Activated T-helper 2 cell treated with anti-CD3 and anti-CD28 coated beads, Interferon-gamma antibody, Interleukin-2, Interleukin-4, amounts not matched to agents 10 μg/mL and 5 μg/mL and 100 μg/mL, durations not matched to agents 14 hours and 24 hours and 36 hours (primary cell): Measurements from ENCODE around the gene CCDC57. TPM values are rescaled to one million over a fixed set of nuclear protein-coding genes. Genes with fewer than 3 reads are reported as not detected.

Experiments used
- DNase-seq: peaks from one replicate; pipeline ENCODE4 v3.0.0; 2021; ENCODE audit warnings: low spot score
- H3K27ac Mint-ChIP-seq: one replicate; pipeline ENCODE4 v1.8.0; 2021; ENCODE audit warnings: mixed read lengths
- H3K27me3 Mint-ChIP-seq: one replicate; pipeline ENCODE4 v1.8.0; 2021; ENCODE audit warnings: low read depth, mixed read lengths
- H3K36me3 Mint-ChIP-seq: one replicate; pipeline ENCODE4 v1.8.0; 2021; ENCODE audit warnings: low read depth, mixed read lengths
- H3K4me1 Mint-ChIP-seq: one replicate; pipeline ENCODE4 v1.8.0; 2021; ENCODE audit warnings: low read depth, mixed read lengths
- H3K4me3 Mint-ChIP-seq: one replicate; pipeline ENCODE4 v1.8.0; 2021; ENCODE audit warnings: low read depth, mild to moderate bottlenecking, moderate library complexity, mixed read lengths
- H3K9me3 Mint-ChIP-seq: one replicate; pipeline ENCODE4 v1.8.0; 2021; ENCODE audit warnings: mixed read lengths
- intact Hi-C: fragments of 100-400 bp; cut with micrococcal nuclease; formaldehyde crosslinking; loops from one replicate; pipeline ENCODE4 v1.15.1; 2023
- total RNA-seq: library from RNA; stranded (reverse); gene quantifications from 2 replicates; pipeline ENCODE4 v1.2.3, GENCODE V29; 2022

Gene CCDC57
- total RNA-seq, 1 donor from 2014 or later: 51.7 TPM

DNA sequence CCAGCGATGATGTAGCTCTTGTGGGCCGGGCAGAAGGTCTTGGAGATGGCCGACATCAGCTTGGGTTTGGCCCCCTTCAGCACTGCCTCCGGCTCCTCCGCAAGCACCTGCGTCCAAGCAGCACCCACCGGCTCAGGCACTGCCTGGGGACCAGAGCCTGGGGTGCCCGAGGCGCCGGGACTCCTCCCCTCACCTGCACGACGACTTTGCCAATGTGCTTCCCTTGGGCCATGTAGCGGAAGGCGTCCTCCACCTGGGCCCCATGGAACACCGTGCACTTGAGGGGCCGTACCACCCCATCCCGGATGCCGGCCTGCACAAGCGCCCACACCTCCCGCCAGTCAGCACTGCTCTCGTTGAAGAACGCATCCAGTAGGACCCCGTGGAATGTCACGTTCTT lies 129.6 kb downstream of the CCDC57 start:
- intact Hi-C loops: no loop called here
- Mint-ChIP-seq H3K4me1 (no peaks in the 10 kb centered on the region), H3K27ac (no peak overlapping the region)

DNA sequence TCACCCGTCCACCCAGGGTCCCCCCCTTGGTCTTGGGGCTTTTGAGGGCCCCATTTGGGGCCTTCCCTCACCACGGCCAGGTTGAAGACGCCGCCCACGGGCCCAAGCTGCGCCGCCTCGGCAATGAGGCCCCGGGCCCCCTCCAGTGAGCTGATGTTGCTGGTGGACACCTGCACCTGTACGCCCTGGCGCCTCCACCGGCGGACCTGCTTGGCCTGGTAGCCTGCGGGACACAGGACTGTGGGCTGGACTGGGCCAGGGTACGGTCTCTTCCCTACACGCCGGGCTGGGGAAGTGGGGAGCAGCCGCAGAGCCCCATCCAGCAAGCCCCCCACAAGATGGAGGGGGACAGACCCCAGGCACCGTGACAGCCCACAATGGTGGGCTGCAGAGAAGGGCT lies 130.2 kb downstream of the CCDC57 start:
- no peaks in the 10 kb centered on the region for H3K9me3 Mint-ChIP-seq
- no peaks in the 10 kb centered on the region for H3K27me3 Mint-ChIP-seq
- DNase-seq: no peak
- H3K4me1 Mint-ChIP-seq: no peaks in the 10 kb centered on the region
- H3K4me3 Mint-ChIP-seq: no peak overlapping the region
- H3K36me3 Mint-ChIP-seq: peaks cover 40% of the 10 kb centered on the region
- no peak overlapping the region for H3K27ac Mint-ChIP-seq
- intact Hi-C loops: no loop called here

More for the DNA sequence above, 129.6 kb downstream of the CCDC57 start:
- H3K9me3 Mint-ChIP-seq: no peaks in the 10 kb centered on the region
- H3K27me3 Mint-ChIP-seq: no peaks in the 10 kb centered on the region
- no peak overlapping the region for H3K4me3 Mint-ChIP-seq
- H3K36me3 Mint-ChIP-seq: peaks cover 38% of the 10 kb centered on the region
- no peak for DNase-seq

DNA sequence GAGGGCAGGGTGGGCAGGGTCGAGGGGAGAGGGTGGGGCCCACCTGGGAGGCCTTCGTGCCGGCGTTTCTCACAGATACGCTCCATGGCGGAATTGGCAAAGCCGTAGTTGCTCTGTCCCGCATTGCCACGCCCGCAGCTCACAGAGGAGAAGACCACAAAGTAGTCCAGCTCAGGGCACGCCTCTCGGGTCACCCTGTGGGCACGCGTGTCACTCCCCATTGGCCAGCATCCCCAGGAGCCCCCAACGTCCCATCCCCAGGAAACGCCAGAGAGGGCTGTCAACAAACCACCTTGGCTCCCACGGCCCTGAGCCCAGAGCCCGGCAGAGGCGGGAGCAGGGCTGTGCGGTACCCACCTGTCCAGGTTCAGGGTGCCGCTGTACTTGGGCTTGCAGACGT lies 130.7 kb downstream of the CCDC57 start:
- H3K27me3 Mint-ChIP-seq: no peaks in the 10 kb centered on the region
- H3K4me3 Mint-ChIP-seq: no peak overlapping the region
- intact Hi-C loops: no loop called here
- no peak for DNase-seq
- H3K27ac Mint-ChIP-seq: no peak overlapping the region
- H3K9me3 Mint-ChIP-seq: no peaks in the 10 kb centered on the region
- H3K4me1 Mint-ChIP-seq: no peaks in the 10 kb centered on the region
- H3K36me3 Mint-ChIP-seq: peaks cover 40% of the 10 kb centered on the region

GRCh38 chr17:82081546-82081945 lies 131.1 kb downstream of the CCDC57 start:
- H3K4me3 Mint-ChIP-seq: no peak overlapping the region
- H3K4me1 Mint-ChIP-seq: no peaks in the 10 kb centered on the region
- DNase-seq: no peak
- no peaks in the 10 kb centered on the region for H3K9me3 Mint-ChIP-seq
- intact Hi-C loops: no loop called here
- H3K27me3 Mint-ChIP-seq: no peaks in the 10 kb centered on the region
- H3K27ac Mint-ChIP-seq: no peak overlapping the region
- H3K36me3 Mint-ChIP-seq: peaks cover 38% of the 10 kb centered on the region

DNA sequence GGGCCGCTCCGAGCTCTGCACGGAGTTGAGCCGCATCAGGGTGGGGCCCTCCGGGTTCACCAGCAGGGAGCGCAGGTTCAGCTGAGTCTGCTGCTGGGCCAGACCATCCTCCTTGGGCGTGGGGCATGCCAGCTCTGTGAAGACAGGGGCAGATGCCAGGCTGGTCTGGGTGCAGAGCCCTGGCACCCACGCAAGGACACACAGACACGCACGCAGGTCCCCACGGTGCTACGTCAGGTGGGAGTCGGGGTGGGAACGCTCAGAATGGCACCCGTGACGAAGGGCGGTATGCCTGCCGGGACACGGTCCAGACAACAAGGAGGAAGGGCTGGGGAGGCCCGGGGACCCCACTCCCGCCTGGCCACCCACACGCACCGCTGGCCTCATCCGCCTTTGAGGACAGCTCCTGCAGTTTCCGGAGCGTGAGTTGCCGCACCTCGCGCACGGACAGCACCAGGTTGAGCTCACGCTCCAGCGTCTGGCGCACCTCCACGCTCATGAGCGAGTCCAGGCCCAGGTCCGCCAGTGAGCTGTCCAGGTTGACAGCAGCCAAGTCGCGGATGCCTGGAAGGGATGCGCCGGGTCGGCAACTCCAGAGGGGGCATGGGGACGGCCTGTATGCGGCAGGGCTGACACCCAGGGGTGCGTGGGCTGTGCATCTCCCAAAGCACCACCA lies 131.7 kb downstream of the CCDC57 start:
- H3K9me3 Mint-ChIP-seq: no peaks in the 10 kb centered on the region
- peaks cover 35% of the 10 kb centered on the region for H3K36me3 Mint-ChIP-seq
- no peak overlapping the region for H3K27ac Mint-ChIP-seq
- H3K4me3 Mint-ChIP-seq: no peak overlapping the region
- H3K27me3 Mint-ChIP-seq: no peaks in the 10 kb centered on the region
- DNase-seq: no peak
- no peaks in the 10 kb centered on the region for H3K4me1 Mint-ChIP-seq
- intact Hi-C loops: no loop called here

DNA sequence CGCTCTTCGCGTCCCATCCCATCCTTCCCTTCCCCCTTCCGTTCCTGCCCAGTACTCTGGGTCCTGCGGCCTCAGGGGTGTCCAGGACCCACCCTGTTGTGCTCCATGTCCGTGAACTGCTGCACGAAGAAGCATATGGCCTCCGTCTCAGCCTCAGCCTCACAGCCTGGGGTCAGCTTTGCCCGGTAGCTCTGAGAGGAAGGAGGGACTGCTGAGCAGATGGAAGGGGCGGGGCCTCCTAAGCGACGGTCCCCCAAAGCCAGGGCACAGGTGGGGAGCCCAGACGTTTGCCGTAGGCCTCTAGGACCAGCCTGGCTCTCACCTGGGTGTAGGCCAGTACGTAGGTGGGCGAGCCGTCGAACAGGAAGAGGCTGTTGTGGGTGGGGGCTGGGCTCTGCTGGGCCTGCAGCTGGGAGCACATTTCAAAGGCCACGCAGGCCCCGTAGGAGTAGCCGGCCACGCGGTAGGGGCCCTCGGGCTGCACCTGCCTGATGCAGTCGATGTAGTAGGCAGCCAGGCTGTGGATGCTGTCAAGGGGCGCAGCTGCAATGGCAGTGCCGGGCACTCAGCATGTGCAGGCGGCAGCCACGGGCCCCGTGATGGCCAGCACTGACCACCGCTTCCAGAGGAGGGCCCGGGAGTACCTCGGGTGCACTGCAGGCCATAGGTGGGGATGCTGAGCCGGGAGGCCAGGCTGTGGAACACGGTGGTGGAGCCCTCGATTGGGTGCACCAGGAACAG lies 132.4 kb downstream of the CCDC57 start:
- Mint-ChIP-seq H3K4me1 (no peaks in the 10 kb centered on the region), H3K4me3 (no peak overlapping the region), H3K27ac (no peak overlapping the region), H3K36me3 (peaks cover 35% of the 10 kb centered on the region), H3K27me3 (no peaks in the 10 kb centered on the region), H3K9me3 (no peaks in the 10 kb centered on the region)
- no peak for DNase-seq
- intact Hi-C loops: no loop called here

GRCh38 chr17:82079001-82079677 lies 133.5 kb downstream of the CCDC57 start:
- no peak overlapping the region for H3K4me3 Mint-ChIP-seq
- no peak for DNase-seq
- H3K4me1 Mint-ChIP-seq: no peaks in the 10 kb centered on the region
- H3K9me3 Mint-ChIP-seq: no peaks in the 10 kb centered on the region
- intact Hi-C loops: no loop called here
- no peak overlapping the region for H3K27ac Mint-ChIP-seq
- peaks cover 32% of the 10 kb centered on the region for H3K36me3 Mint-ChIP-seq
- no peaks in the 10 kb centered on the region for H3K27me3 Mint-ChIP-seq

DNA sequence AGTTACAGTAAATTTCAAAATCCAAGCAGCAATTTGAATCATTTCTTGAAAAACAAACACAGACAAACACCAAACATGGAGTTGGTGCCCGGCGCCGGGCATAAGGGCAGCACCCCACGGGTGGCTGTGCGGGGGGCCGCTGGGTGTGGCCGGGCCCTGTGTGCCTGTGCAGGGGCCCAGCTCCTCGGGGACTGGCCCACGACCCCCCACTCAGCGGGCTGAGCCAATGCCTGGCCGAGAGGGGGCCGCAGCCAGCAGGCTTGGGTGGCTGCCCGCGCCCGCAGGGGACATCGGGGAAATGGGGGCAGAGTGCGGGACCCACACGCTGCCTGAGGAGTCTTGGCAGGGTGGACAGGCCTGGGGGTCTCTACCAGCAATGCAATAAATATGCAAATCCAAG lies 134.2 kb downstream of the CCDC57 start:
- Mint-ChIP-seq H3K27me3 (no peaks in the 10 kb centered on the region), H3K9me3 (no peaks in the 10 kb centered on the region), H3K36me3 (peaks cover 30% of the 10 kb centered on the region), H3K4me1 (no peaks in the 10 kb centered on the region), H3K4me3 (no peak overlapping the region), H3K27ac (no peak overlapping the region)
- intact Hi-C loops: no loop called here
- no peak for DNase-seq

DNA sequence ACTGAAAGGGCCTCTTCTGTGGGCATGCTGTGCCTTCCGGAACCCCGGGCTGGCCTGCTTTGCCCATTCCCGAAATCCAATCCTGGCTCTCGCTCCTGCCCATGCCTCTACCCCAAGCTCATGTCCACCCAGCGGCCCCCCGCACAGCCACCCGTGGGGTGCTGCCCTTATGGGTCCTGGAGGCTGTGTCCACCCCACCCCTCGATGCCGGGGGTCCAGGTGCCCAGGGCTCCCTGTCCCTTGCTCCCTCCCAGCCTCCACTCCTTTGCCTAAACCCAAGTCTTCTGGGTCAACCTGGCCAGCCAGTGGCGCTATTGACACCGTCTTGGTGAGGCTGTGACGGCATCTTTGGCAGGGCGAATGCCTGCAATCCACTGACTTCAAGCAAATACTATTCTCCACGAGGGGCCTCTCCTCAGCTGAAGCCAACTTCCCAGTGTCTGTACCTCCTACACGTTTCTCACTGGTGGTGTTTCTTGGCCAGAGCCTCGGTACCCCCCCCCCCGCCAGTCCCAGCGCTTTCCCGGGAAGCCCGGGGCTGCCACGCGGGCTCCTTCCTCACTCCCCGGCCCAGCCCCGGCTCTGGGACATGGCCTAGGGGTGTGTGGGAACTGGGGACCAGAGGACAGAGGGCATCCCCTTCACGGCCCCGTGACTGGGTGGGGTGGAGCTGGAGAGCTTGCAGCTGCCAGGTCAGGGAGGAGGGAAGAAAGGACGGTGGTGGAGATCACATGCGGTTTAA lies 134.9 kb downstream of the CCDC57 start:
- H3K9me3 Mint-ChIP-seq: no peaks in the 10 kb centered on the region
- no peak overlapping the region for H3K4me3 Mint-ChIP-seq
- H3K36me3 Mint-ChIP-seq: peaks cover 24% of the 10 kb centered on the region
- H3K4me1 Mint-ChIP-seq: no peaks in the 10 kb centered on the region
- no peaks in the 10 kb centered on the region for H3K27me3 Mint-ChIP-seq
- H3K27ac Mint-ChIP-seq: no peak overlapping the region
- no peak for DNase-seq
- intact Hi-C loops: no loop called here

- Mint-ChIP-seq H3K27me3 (no peaks in the 10 kb centered on the region), H3K36me3 (peaks cover 23% of the 10 kb centered on the region), H3K27ac (no peak overlapping the region), H3K9me3 (no peaks in the 10 kb centered on the region), H3K4me1 (no peaks in the 10 kb centered on the region), H3K4me3 (no peak overlapping the region)
- intact Hi-C loops: no loop called here
- DNase-seq: no peak
Measured at GRCh38 chr17:82076785-82077591, 135.7 kb downstream of the CCDC57 start.

GRCh38 chr17:82076018-82076784 lies 136.4 kb downstream of the CCDC57 start:
- H3K9me3 Mint-ChIP-seq: no peaks in the 10 kb centered on the region
- intact Hi-C loops: no loop called here
- H3K4me1 Mint-ChIP-seq: no peaks in the 10 kb centered on the region
- no peak overlapping the region for H3K4me3 Mint-ChIP-seq
- H3K27me3 Mint-ChIP-seq: no peaks in the 10 kb centered on the region
- H3K27ac Mint-ChIP-seq: no peak overlapping the region
- H3K36me3 Mint-ChIP-seq: peaks cover 23% of the 10 kb centered on the region
- no peak for DNase-seq
